ENCODE measurements around the gene PRKAG2. TPM values are rescaled to one million over a fixed set of nuclear protein-coding genes. Genes with fewer than 3 reads are reported as not detected.

PRKAG2 gene
- total RNA-seq: 100 to 1,000 TPM in 1 of 5 donors, 10 to 100 TPM in 4; 56.7 to 302 (median 70.3) TPM
- polyA plus RNA-seq: 10 to 100 TPM; 19.9 to 27.9 (median 26.3) TPM
- long read RNA-seq, donor 1, partial matches to known transcripts: 0 of 1 reads
- long read RNA-seq, donor 1, other reads (novel, unspliced or antisense): 0 of 1 reads
- long read RNA-seq, donor 2, partial matches to known transcripts: 0 of 5 reads
- long read RNA-seq, donor 2, other reads (novel, unspliced or antisense): 0 of 5 reads
- long read RNA-seq, donor 3: 0 reads
- long read RNA-seq, donor 4: 0 reads
- long read RNA-seq, donor 5, partial matches to known transcripts: 0 of 3 reads
- long read RNA-seq, donor 5, other reads (novel, unspliced or antisense): 0 of 3 reads
- long read RNA-seq, donor 6, partial matches to known transcripts: 0 of 3 reads
- long read RNA-seq, donor 6, other reads (novel, unspliced or antisense): 0 of 3 reads
- long read RNA-seq, donor 7, partial matches to known transcripts: 0 of 3 reads
- long read RNA-seq, donor 7, other reads (novel, unspliced or antisense): 0 of 3 reads
- long read RNA-seq, donor 8: 0 reads
- long read RNA-seq, donor 9, partial matches to known transcripts: 0 of 3 reads
- long read RNA-seq, donor 9, other reads (novel, unspliced or antisense): 0 of 3 reads
- long read RNA-seq, donor 10, partial matches to known transcripts: 0 of 1 reads
- long read RNA-seq, donor 10, other reads (novel, unspliced or antisense): 0 of 1 reads

DNA sequence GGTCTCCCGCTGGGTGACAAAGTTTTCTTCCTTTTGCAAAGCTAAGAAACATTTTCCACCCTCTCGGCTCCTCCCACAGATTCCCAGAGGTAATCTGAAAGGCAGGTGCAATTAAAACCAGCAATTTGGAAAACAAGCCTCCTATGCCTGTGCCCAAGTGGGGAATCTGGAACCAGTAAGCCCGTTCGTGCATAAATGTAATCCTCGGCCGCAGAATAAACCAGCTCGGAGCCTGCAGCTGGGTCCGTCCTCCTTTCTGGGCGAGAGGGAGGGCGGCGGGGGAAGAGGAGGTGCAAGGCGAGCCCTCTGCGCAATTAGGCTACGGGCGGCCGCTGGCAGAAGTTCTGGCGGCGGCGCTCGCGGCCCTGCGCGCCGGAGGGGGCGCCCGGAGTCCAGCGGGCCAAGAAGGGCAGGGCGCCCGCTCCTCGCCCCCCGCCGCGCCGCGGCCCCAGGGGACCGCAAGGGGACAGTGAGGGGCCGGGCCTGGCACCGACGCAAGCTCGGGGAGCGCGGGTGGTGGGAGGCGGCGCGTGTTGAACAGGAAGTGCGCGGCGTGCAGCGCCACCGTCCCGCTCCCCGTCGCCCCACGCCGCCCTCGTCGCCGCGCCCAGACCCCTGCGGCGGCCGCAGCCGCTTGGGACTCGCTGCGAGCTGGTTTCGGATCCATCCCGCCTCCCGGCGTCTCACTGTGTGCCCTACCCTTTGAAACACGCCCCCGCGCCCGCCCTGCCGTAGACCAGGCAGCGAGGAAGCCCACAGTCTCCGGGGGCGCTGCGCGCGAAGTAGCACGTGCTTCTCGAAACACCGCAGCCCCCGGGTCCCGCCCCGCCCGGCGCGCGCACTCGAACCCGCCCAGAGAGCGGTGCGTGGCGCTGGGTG is at the start of gene PRKAG2:
Gene PRKAG2, minus strand, starts transcription at position 217 of the 879 bp plus-strand sequence. CDS start 495 bp downstream, outside the sequence.
- TF ChIP-seq, protein P1, sequence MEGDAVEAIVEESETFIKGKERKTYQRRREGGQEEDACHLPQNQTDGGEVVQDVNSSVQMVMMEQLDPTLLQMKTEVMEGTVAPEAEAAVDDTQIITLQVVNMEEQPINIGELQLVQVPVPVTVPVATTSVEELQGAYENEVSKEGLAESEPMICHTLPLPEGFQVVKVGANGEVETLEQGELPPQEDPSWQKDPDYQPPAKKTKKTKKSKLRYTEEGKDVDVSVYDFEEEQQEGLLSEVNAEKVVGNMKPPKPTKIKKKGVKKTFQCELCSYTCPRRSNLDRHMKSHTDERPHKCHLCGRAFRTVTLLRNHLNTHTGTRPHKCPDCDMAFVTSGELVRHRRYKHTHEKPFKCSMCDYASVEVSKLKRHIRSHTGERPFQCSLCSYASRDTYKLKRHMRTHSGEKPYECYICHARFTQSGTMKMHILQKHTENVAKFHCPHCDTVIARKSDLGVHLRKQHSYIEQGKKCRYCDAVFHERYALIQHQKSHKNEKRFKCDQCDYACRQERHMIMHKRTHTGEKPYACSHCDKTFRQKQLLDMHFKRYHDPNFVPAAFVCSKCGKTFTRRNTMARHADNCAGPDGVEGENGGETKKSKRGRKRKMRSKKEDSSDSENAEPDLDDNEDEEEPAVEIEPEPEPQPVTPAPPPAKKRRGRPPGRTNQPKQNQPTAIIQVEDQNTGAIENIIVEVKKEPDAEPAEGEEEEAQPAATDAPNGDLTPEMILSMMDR (IDR thresholded peaks at IDR 0.05): peak in 1 of 7 experiments; percentile 15
- TF ChIP-seq POLR2AphosphoS5 (IDR thresholded peaks at IDR 0.05) (peak in 1 of 3 donors; percentile 38), EP300 (IDR thresholded peaks at IDR 0.05) (no peak), POLR2A (IDR thresholded peaks at IDR 0.05) (no peak)
- Histone ChIP-seq H3K27me3 (no peaks in the 10 kb centered on the region), H3K4me3 (peak within 1 kb of the TSS; percentile 80 to 100 (median 94)), H3K27ac (peak within 1 kb of the TSS; percentile 89 to 98 (median 97)), H3K4me1 (peaks cover 15 to 46% (median 36%) of the 10 kb centered on the region in 4 donors), H3K9me3 (no peaks in the 10 kb centered on the region), H3K36me3 (no peaks in the 10 kb centered on the region)
- intact Hi-C loops (cut with DNase I; ENCODE audit: low total_unique reads): no loop called here
- 0 to 1% (median 1%) methylated on average over 22 to 95 of the region's 95 CpGs for WGBS, 5 donors
- peak; percentile 76 to 88 for DNase-seq

DNA sequence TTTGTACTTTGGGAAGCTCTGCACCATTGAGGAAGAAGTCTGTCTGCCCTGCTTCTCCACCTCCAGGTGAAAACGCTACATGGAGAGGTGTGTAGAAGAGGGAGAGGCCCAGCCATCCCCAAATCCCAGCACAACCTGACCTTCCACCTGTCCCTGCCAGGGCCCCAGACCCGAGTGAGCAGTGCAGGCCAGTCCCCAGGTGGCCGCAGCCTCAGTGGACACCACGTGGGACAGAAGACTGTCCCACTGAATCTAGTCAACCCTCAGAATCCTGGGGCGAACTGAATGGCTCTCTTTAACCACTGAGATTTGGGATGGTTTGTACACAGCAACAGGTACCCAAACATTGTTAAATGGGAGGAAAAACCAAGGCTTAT is 49.4 kb upstream of the PRKAG2 start:
- 75 to 87% (median 79%) methylated on average over 5 of the region's 5 CpGs for WGBS, 5 donors
- TF ChIP-seq POLR2AphosphoS5 (IDR thresholded peaks at IDR 0.05): no peak
- TF ChIP-seq, protein P1 (IDR thresholded peaks at IDR 0.05): no peak
- no peak for TF ChIP-seq POLR2A (IDR thresholded peaks at IDR 0.05)
- no peak for TF ChIP-seq EP300 (IDR thresholded peaks at IDR 0.05)
- Histone ChIP-seq H3K27me3 (no peaks in the 10 kb centered on the region), H3K9me3 (no peaks in the 10 kb centered on the region), H3K4me3 (no peak overlapping the region), H3K36me3 (no peaks in the 10 kb centered on the region), H3K4me1 (peaks cover 23 to 51% (median 39%) of the 10 kb centered on the region in 4 donors), H3K27ac (peak overlapping the region; percentile 41 to 71 (median 63))
- no peak for DNase-seq
- intact Hi-C loops (cut with DNase I; ENCODE audit: low total_unique reads): no loop called here

DNA sequence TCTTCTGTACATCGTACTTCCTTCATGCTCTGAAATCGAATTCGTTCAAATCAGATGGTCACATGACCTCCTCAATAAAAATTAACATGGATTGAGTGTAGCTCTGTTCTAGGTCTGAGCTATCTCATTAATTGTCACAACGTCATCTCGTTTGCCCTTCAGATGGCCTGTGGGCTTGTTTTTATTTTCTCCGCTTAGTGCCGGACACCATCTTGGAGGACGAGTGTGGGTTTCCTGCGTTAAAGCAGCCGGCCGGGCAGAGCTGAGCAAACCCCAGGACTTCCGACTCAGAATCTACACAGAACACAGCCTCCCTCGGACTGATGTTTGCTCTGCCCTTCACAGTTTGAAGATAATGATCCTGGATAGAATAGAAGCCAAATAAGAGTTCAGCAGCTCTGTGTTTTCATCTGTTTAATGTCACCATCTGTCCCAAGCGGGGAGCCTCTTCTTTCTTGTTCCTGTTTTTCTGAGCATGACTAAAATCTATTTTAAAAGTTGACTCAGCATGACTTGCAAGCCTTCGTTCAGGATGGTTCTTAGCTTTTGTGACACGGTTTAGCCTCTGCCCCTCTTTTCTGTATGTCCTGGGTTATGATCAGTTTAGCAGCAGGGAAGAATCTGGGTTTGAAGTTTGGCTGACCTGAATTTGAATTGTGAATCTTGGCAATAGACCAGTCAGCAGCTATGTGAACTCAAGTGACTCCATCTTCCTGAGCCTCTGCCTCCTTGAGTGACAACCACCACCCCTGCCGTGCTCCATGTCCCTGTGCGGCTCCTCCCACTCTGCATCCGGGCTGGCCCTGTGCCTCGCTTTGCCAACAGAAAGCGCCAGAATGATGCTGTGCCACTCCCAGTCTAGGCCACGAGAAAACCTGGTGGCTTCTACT is 48.8 kb upstream of the PRKAG2 start:
- H3K27me3 ChIP-seq: no peaks in the 10 kb centered on the region
- H3K4me3 ChIP-seq: no peak overlapping the region
- TF ChIP-seq, protein P1 (IDR thresholded peaks at IDR 0.05): no peak
- TF ChIP-seq POLR2AphosphoS5 (IDR thresholded peaks at IDR 0.05): peak in 1 of 3 donors; percentile 2
- intact Hi-C loops (cut with DNase I; ENCODE audit: low total_unique reads): no loop called here
- peak overlapping the region; percentile 41 to 71 (median 63) for H3K27ac ChIP-seq
- H3K9me3 ChIP-seq: no peaks in the 10 kb centered on the region
- WGBS, 5 donors: 37 to 49% (median 39%) methylated on average over 22 of the region's 22 CpGs
- peak; percentile 50 to 79 for DNase-seq
- H3K4me1 ChIP-seq: peaks cover 23 to 51% (median 39%) of the 10 kb centered on the region in 4 donors
- H3K36me3 ChIP-seq: no peaks in the 10 kb centered on the region
